AG08395 (cell line): ENCODE results near the gene RARRES2.
A peak's percentile ranks its signal among the peaks of the same experiment; 100 is the strongest.

ENCODE experiments used
- DNase-seq: peaks from one replicate; pipeline ENCODE4 v3.0.0; 2012; ENCODE audit warnings: mixed read lengths, low spot score

Gene RARRES2

GRCh38 chr7:150337659-150338081, 3.8 kb downstream of the RARRES2 start:
- DNase-seq = no peak

- DNase-seq = no peak
Observed at GRCh38 chr7:150337179-150337578, 4.2 kb downstream of the RARRES2 start.

GRCh38 chr7:150336746-150337145, 4.7 kb downstream of the RARRES2 start:
- no peak for DNase-seq

- no peak for DNase-seq
Observed at GRCh38 chr7:150335774-150336112, 5.7 kb downstream of the RARRES2 start.

GRCh38 chr7:150335108-150335773, 6.2 kb downstream of the RARRES2 start:
- peak; percentile 86 for DNase-seq

GRCh38 chr7:150334108-150334507, 7.3 kb downstream of the RARRES2 start:
- DNase-seq = no peak

GRCh38 chr7:150333659-150334058, 7.8 kb downstream of the RARRES2 start:
- DNase-seq = no peak

- DNase-seq = no peak
Observed at GRCh38 chr7:150332852-150333635, 8.4 kb downstream of the RARRES2 start.

GRCh38 chr7:150330211-150330885, 11.1 kb downstream of the RARRES2 start:
- DNase-seq = no peak

GRCh38 chr7:150329331-150330120, 11.9 kb downstream of the RARRES2 start:
- DNase-seq = no peak

GRCh38 chr7:150327308-150327707, 14.1 kb downstream of the RARRES2 start:
- no peak for DNase-seq

GRCh38 chr7:150326657-150327268, 14.7 kb downstream of the RARRES2 start:
- no peak for DNase-seq

- DNase-seq = no peak
Observed at GRCh38 chr7:150325901-150326300, 15.5 kb downstream of the RARRES2 start.

GRCh38 chr7:150325110-150325611, 16.3 kb downstream of the RARRES2 start:
- peak; percentile 61 for DNase-seq

GRCh38 chr7:150324373-150324961, 17.0 kb downstream of the RARRES2 start:
- no peak for DNase-seq

GRCh38 chr7:150323682-150324372, 17.6 kb downstream of the RARRES2 start:
- DNase-seq = no peak

GRCh38 chr7:150322833-150323681, 18.4 kb downstream of the RARRES2 start, which contains the start of the genes ACTR3C and LRRC61:
Gene ACTR3C, minus strand, starts transcription at chr7:150323545. Its CDS starts 28,249 bp downstream, at chr7:150295296.
Gene LRRC61, plus strand, starts transcription at chr7:150323355. Its CDS starts 13,507 bp downstream, at chr7:150336862.
- no peak for DNase-seq

- no peak for DNase-seq
Observed at GRCh38 chr7:150322114-150322832, 19.2 kb downstream of the RARRES2 start.

- DNase-seq = no peak
Observed at GRCh38 chr7:150321788-150322113, 19.7 kb downstream of the RARRES2 start.
